B cell (primary cell): ENCODE data around the gene UBD. TPM values are rescaled to one million over a fixed set of nuclear protein-coding genes. Genes with fewer than 3 reads are reported as not detected.

Experiments
- ATAC-seq: fragments of 200-7000 bp; cut with Tn5 transposase; one replicate; pipeline ENCODE4 v1.10.0; 2021; ENCODE audit warnings: low read depth, mild to moderate bottlenecking, moderate number of reproducible peaks, moderate library complexity
- CTCF ChIA-PET: fragments of 350-600 bp; sonication (Branson Sonifier 250); formaldehyde crosslinking; loops from one replicate; lab custom pipeline; 2021; ENCODE audit warnings: antibody characterized with exemption, inconsistent platforms; lab: Charles Lee
- POLR2A ChIA-PET: fragments of 350-600 bp; sonication (Branson Sonifier 250); formaldehyde crosslinking; loops from one replicate; lab custom pipeline; 2021; ENCODE audit warnings: antibody characterized with exemption; lab: Charles Lee
- DNase-seq: peaks from one replicate; pipeline ENCODE4 v3.0.0; 2013
- H2AFZ ChIP-seq: 2 replicates; pipeline ENCODE4 v1.6.1; 2012; ENCODE audit warnings: mild to moderate bottlenecking, low read depth, low read length; ENCODE audit not compliant: insufficient read depth, poor library complexity, severe bottlenecking
- H3K27ac ChIP-seq, 2 donors: 1 replicate in 1 of 2; 2 replicates in 1 of 2; pipeline ENCODE4 v1.5.1; 2012 to 2013; ENCODE audit warnings: low read length in 2 of 2, mild to moderate bottlenecking in 2 of 2, moderate library complexity in 1 of 2
- H3K27me3 ChIP-seq, 4 experiments: fragments of 200-600 bp in 1 of 4; sonication (generic) in 1 of 4; replicated peaks in 1 of 4; 1 replicate in 2 of 4; 2 replicates in 2 of 4; pipeline versions ENCODE4 v1.6.1 to v1.7.0; 2013 to 2016; ENCODE audit warnings: low read length in 3 of 4, mild to moderate bottlenecking in 2 of 4, mixed read lengths in 1 of 4, moderate library complexity in 1 of 4; ENCODE audit not compliant: insufficient read depth in 4 of 4, control insufficient read depth in 3 of 4; ENCODE audit errors: control extremely low read depth in 1 of 4
- H3K36me3 ChIP-seq, 2 experiments: replicated peaks in 1 of 2; 1 replicate in 1 of 2; 2 replicates in 1 of 2; pipeline versions ENCODE4 v1.6.1 to v1.7.1; 2013; ENCODE audit warnings: low read length in 1 of 2; ENCODE audit not compliant: insufficient read depth in 2 of 2, control insufficient read depth in 1 of 2; ENCODE audit errors: control extremely low read depth in 1 of 2, extremely low read depth in 1 of 2
- H3K4me1 ChIP-seq, 2 donors: fragments of 200-600 bp in 1 of 2; sonication (generic) in 1 of 2; 1 replicate in 1 of 2; 2 replicates in 1 of 2; pipeline versions ENCODE4 v1.5.1 to v1.6.1; 2013 to 2017; ENCODE audit warnings: low read length in 2 of 2; ENCODE audit not compliant: control insufficient read depth in 2 of 2, insufficient read depth in 2 of 2
- H3K4me2 ChIP-seq: replicated peaks from 2 replicates; pipeline ENCODE3; 2012; ENCODE audit warnings: mild to moderate bottlenecking, low read depth, low read length; ENCODE audit not compliant: poor library complexity, severe bottlenecking
- H3K4me3 ChIP-seq, 5 experiments: fragments of 200-600 bp in 1 of 5; sonication (generic) in 1 of 5; 1 replicate in 3 of 5; 2 replicates in 2 of 5; pipeline versions ENCODE4 v1.5.1 to v1.7.0; 2011 to 2016; ENCODE audit warnings: low read length in 4 of 5, mild to moderate bottlenecking in 4 of 5, low read depth in 2 of 5, control low read depth in 1 of 5, moderate library complexity in 1 of 5; ENCODE audit not compliant: insufficient read depth in 1 of 5; ENCODE audit errors: control extremely low read depth in 1 of 5, extremely low read depth in 1 of 5
- H3K79me2 ChIP-seq: fragments of 200-600 bp; sonication (generic); one replicate; pipeline ENCODE4 v1.6.0; 2016; ENCODE audit warnings: low read length; ENCODE audit not compliant: control insufficient read depth, insufficient read depth
- H3K9ac ChIP-seq: fragments of 200-600 bp; sonication (generic); 2 replicates; pipeline ENCODE4 v1.6.1; 2017; ENCODE audit warnings: mild to moderate bottlenecking, low read length, moderate library complexity
- H3K9me3 ChIP-seq, 3 donors: one replicate each; pipeline versions ENCODE4 v1.6.1 to v1.7.1; 2013; ENCODE audit warnings: low read length in 2 of 3; ENCODE audit not compliant: control insufficient read depth in 2 of 3, insufficient read depth in 1 of 3; ENCODE audit errors: control extremely low read depth in 1 of 3
- H4K20me1 ChIP-seq: 2 replicates; pipeline ENCODE4 v1.6.0; 2012; ENCODE audit warnings: mild to moderate bottlenecking, low read length; ENCODE audit not compliant: insufficient read depth, control insufficient read depth, poor library complexity, severe bottlenecking
- H3K27ac Mint-ChIP-seq: one replicate; pipeline ENCODE4 v1.8.0; 2021; ENCODE audit warnings: mixed read lengths
- H3K27me3 Mint-ChIP-seq: one replicate; pipeline ENCODE4 v1.8.0; 2021; ENCODE audit warnings: mixed read lengths
- H3K4me1 Mint-ChIP-seq: one replicate; pipeline ENCODE4 v1.8.0; 2021; ENCODE audit warnings: mixed read lengths
- H3K4me3 Mint-ChIP-seq: one replicate; pipeline ENCODE4 v1.8.0; 2021; ENCODE audit warnings: mixed read lengths
- H3K9me3 Mint-ChIP-seq: one replicate; pipeline ENCODE4 v1.8.0; 2022; ENCODE audit warnings: mixed read lengths; ENCODE audit not compliant: insufficient read depth
- EZH2 ChIP-seq: IDR thresholded peaks from 2 replicates; pipeline ENCODE4 v1.6.1; 2012; ENCODE audit warnings: borderline replicate concordance, low read depth, mild to moderate bottlenecking, moderate library complexity, low read length; ENCODE audit not compliant: insufficient read depth, poor library complexity, severe bottlenecking
- WGBS: methylation state at CpG from one replicate; pipeline ENCODE4 v1.1.5; 2013; ENCODE audit warnings: missing lambda C conversion rate; ENCODE audit not compliant: insufficient coverage; 5-methylcytosine and 5-hydroxymethylcytosine counted together
- intact Hi-C: fragments of 100-400 bp; cut with micrococcal nuclease; formaldehyde crosslinking; loops from one replicate; pipeline ENCODE4 v1.10.0; 2022
- polyA plus RNA-seq: library from polyadenylated mRNA; depleted of rRNA; stranded (reverse); fragments of >200 nt; gene quantifications from 2 replicates; pipeline ENCODE4 v1.2.3, GENCODE V29; 2012
- total RNA-seq, 2 donors: library from RNA; stranded (reverse); fragments of 120-200 nt in 1 of 2; gene quantifications; 1 replicate in 1 of 2; 2 replicates in 1 of 2; pipeline versions ENCODE4 v1.2.3 to v1.2.4, GENCODE V29; 2013 to 2022
- TF ChIP-seq, protein P1 (sequence below): fragments of 200-600 bp; IDR thresholded peaks from one replicate; pipeline ENCODE4 v1.8.0; 2022; ENCODE audit warnings: antibody characterized with exemption, mild to moderate bottlenecking

Gene UBD
- total and polyA plus RNA-seq, 2 donors (not counting 1 experiment from before 2014, with no cell fraction given), result not detected

DNA sequence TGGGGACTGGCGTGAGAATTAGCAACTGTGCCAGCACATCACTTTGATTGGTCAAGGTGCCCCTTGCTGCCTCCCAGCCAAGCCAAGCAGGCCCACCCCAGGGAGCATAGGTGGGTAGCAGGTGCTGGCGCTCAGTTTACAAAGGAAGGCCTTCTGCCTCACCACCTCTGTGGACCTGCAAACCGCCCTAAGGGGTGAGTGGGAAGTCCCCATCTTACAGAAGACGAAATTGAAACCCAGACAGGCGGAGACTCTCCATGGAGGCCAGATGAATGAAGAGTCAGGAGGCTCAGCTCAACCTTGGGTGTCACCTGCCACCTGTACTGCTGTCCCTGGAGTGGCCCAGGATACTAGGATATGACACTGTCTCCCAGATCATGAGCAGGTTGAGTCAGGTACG, 50.3 kb downstream of the UBD start:
- Histone ChIP-seq H3K4me1 (no peaks in the 10 kb centered on the region), H4K20me1 (no peaks in the 10 kb centered on the region), H3K27ac (no peak overlapping the region), H3K4me2 (no peak overlapping the region), H3K27me3 (no peaks in the 10 kb centered on the region), H3K9me3 (no peaks in the 10 kb centered on the region), H3K36me3 (no peaks in the 10 kb centered on the region), H3K79me2 (no peaks in the 10 kb centered on the region), H2AFZ (no peak overlapping the region), H3K9ac (no peak overlapping the region), H3K4me3 (no peak overlapping the region)
- Mint-ChIP-seq H3K4me3 (no peak overlapping the region), H3K27me3 (no peaks in the 10 kb centered on the region), H3K4me1 (no peaks in the 10 kb centered on the region), H3K27ac (no peak overlapping the region), H3K9me3 (no peaks in the 10 kb centered on the region)
- ChIA-PET CTCF (no interaction called here), POLR2A (no interaction called here)
- DNase-seq (no peak), ATAC-seq (no peak)
- 61% methylated on average over 5 of the region's 6 CpGs for WGBS
- intact Hi-C loops, result no loop called here
- no peak for TF ChIP-seq EZH2
- TF ChIP-seq, protein P1, sequence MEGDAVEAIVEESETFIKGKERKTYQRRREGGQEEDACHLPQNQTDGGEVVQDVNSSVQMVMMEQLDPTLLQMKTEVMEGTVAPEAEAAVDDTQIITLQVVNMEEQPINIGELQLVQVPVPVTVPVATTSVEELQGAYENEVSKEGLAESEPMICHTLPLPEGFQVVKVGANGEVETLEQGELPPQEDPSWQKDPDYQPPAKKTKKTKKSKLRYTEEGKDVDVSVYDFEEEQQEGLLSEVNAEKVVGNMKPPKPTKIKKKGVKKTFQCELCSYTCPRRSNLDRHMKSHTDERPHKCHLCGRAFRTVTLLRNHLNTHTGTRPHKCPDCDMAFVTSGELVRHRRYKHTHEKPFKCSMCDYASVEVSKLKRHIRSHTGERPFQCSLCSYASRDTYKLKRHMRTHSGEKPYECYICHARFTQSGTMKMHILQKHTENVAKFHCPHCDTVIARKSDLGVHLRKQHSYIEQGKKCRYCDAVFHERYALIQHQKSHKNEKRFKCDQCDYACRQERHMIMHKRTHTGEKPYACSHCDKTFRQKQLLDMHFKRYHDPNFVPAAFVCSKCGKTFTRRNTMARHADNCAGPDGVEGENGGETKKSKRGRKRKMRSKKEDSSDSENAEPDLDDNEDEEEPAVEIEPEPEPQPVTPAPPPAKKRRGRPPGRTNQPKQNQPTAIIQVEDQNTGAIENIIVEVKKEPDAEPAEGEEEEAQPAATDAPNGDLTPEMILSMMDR, result no peak

DNA sequence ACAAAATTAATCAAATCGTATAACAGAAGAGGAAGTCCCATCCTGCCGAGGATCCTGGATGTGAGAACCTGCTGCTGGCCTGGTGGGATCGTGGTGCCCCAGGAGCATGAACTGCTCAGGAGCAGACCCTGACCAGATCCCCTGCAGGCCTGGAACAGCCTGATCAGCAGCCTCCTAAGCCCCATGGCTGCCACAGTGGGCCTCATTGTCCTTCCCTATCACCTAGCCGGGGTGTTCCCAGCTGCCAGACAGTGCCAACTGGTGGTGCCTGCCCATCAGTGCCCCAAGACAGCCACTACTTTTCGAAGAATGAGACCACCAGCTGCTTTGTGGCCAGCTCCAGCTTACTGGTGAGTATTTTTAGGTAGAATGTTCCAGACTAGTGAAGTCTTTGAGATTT, 52.2 kb downstream of the UBD start:
- Mint-ChIP-seq H3K4me3 (no peak overlapping the region), H3K9me3 (no peaks in the 10 kb centered on the region), H3K27me3 (peaks cover 12% of the 10 kb centered on the region), H3K4me1 (no peaks in the 10 kb centered on the region), H3K27ac (no peak overlapping the region)
- H3K27ac ChIP-seq, result no peak overlapping the region
- 77% methylated on average over 5 of the region's 5 CpGs for WGBS
- no peaks in the 10 kb centered on the region for H3K79me2 ChIP-seq
- no peak overlapping the region for H3K4me2 ChIP-seq
- TF ChIP-seq, protein P1, result no peak
- TF ChIP-seq EZH2, result no peak
- H3K4me3 ChIP-seq, result no peak overlapping the region
- intact Hi-C loops, result no loop called here
- ATAC-seq, result no peak
- no peaks in the 10 kb centered on the region for H4K20me1 ChIP-seq
- CTCF ChIA-PET, result no interaction called here
- H3K9me3 ChIP-seq, result no peaks in the 10 kb centered on the region
- POLR2A ChIA-PET, result no interaction called here
- peaks cover 0 to 4% (median 1%) of the 10 kb centered on the region in 4 experiments for H3K27me3 ChIP-seq
- no peak overlapping the region for H2AFZ ChIP-seq
- no peak overlapping the region for H3K9ac ChIP-seq
- DNase-seq, result no peak
- no peaks in the 10 kb centered on the region for H3K4me1 ChIP-seq
- no peaks in the 10 kb centered on the region for H3K36me3 ChIP-seq
